NCI-H2081 (cell line): Measurements from ENCODE around the gene PIWIL4.

Experiments
- DNase-seq, 2 experiments: peaks; one replicate each; lab custom pipeline; 2025; lab: John Stamatoyannopoulos, UW

Gene PIWIL4

DNA sequence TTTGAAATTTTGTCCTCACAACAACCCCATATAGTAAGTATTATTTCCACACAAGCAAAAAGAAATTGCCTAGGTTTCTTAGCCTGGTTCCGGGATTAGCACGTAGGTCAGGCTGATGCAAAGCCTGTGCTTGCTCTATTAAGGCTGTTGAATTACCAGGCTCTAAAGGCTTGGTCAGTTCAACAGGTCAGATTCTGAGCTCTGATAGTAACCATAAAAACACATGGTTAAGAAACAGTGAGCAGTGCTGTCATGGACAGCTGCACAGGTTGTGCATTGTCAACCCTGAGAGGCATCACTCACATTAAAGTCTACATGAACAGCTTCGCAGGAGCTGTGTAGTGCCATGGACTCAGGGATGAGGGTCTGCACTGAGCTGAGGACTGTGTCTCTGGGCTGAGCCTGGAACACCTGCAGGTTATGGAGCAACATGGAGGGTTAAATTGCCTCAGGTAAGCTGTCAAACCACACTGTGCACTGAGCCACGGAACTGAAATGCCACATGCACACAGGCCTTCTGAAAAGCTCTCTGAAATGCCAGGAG is 98.0 kb downstream of the PIWIL4 start:
- DNase-seq, result no peak

- DNase-seq, result no peak
These were observed 99.9 kb downstream of the PIWIL4 start for GRCh38 chr11:94666792-94667721.

DNA sequence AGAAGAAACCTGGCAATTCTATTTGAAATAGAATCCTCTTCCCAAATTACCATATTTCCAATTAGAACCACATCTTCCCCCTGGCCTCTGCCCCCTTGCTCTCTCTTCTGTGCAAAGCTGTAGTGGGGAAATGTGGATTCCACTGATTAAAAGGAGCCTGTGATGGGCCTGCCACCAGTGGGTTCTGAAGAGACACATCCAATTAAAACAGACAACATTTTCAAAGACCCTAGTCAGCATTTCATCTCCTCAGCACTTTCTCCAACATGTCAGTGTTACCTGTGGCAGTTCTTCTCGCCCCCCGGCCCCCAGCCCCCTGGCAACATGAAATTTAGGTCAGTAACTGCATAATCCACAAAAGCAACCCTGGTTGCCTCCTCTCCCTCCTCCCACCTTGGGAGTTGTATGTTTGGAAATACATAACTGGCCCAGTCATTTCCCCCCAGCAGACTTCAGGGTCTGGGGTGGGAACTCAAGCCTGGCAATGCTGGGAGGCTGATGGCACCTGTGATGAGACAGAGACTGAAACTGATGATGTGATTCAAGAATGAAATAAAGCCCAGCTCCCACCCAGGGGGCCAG is 101.1 kb downstream of the PIWIL4 start:
- no peak for DNase-seq

GRCh38 chr11:94669023-94669422 is 101.9 kb downstream of the PIWIL4 start:
- DNase-seq, result no peak
